Mucosa of rectum (tissue), 2 donors: Measurements from ENCODE around the gene FAM83E.
A peak's percentile ranks its signal among the peaks of the same experiment; 100 is the strongest.

ENCODE experiments used
- H3K27ac ChIP-seq, 2 donors: one replicate each; pipeline ENCODE4 v1.7.0; 2013; ENCODE audit warnings: inconsistent platforms in 2 of 2, low read depth in 2 of 2, low read length in 2 of 2
- H3K27me3 ChIP-seq, 2 donors: one replicate each; pipeline ENCODE4 v1.7.0; 2013; ENCODE audit warnings: low read length in 2 of 2; ENCODE audit not compliant: control insufficient read depth in 2 of 2, insufficient read depth in 2 of 2
- H3K36me3 ChIP-seq, 2 donors: one replicate each; pipeline ENCODE4 v1.7.0; 2013; ENCODE audit warnings: low read length in 2 of 2; ENCODE audit not compliant: control insufficient read depth in 2 of 2, insufficient read depth in 2 of 2
- H3K4me1 ChIP-seq, 2 donors: one replicate each; pipeline ENCODE4 v1.7.0; 2013; ENCODE audit warnings: low read length in 2 of 2, mild to moderate bottlenecking in 1 of 2; ENCODE audit not compliant: control insufficient read depth in 2 of 2, insufficient read depth in 2 of 2
- H3K4me3 ChIP-seq, 2 donors: one replicate each; pipeline ENCODE4 v1.7.0; 2013; ENCODE audit warnings: low read length in 2 of 2
- H3K9ac ChIP-seq, 2 donors: one replicate each; pipeline ENCODE4 v1.7.0; 2013; ENCODE audit warnings: low read length in 2 of 2, low read depth in 1 of 2, mild to moderate bottlenecking in 1 of 2
- H3K9me3 ChIP-seq, 2 donors: one replicate each; pipeline ENCODE4 v1.7.0; 2013; ENCODE audit warnings: low read length in 2 of 2; ENCODE audit not compliant: control insufficient read depth in 2 of 2
- donor health status: healthy.
- donor health status: Normal muscosa, but diverticular disease.

Gene FAM83E

GRCh38 chr19:48619692-48620585 lies 5.1 kb upstream of the FAM83E start:
- peak overlapping the region; percentile 95 to 97 for H3K27ac ChIP-seq
- H3K36me3 ChIP-seq: peaks cover 25 to 26% of the 10 kb centered on the region in 2 donors
- peaks cover 48 to 54% of the 10 kb centered on the region in 2 donors for H3K4me1 ChIP-seq
- peak overlapping the region; percentile 83 to 84 for H3K9ac ChIP-seq
- H3K27me3 ChIP-seq: no peaks in the 10 kb centered on the region
- H3K4me3 ChIP-seq: peak overlapping the region; percentile 89 to 98
- H3K9me3 ChIP-seq: no peaks in the 10 kb centered on the region

DNA sequence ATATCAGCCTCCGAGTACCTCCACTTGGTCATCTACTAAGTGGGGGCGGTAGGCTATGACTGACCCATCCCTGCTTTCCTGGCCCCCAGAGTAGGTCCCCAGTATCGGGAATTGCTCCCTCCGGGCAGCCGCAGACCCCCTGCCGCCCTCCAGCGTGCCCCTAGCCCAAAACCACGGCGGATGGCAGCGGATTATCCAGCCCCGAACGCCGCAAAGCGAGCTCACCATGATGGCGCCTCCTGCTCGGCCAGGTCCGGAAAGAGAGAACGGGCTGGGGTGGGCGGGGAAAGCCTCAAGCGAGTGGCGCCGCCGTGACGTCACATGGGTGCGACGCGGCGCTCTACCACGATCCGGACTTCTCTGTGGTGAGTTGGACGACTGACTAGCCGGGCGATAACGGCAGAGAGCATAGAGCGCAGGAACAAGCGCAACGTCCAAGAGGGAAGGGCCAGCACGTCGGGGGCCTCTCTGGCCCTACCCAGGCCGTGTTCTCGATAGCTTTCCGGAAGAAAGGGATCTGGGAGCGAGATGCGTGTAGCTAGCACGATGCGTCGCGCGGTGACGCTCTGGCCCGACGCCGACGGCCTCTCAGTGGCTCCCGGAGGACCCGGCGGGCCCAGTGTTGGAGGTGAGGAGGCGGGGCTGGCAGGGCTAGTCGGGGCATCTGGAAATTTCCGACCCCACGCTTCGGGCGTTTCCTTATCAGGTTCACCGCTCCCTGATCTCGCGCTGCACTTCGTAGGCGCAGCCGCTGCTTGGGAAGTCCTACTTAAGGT lies 4.2 kb upstream of the FAM83E start, which contains the start of the genes RPL18 and SPHK2:
Gene RPL18 (minus strand): TSS at position 263 of the 776 bp plus-strand sequence. CDS start 35 bp downstream, at position 228.
Gene SPHK2 (plus strand): TSS at position 591 of the 776 bp plus-strand sequence. CDS start 1,009 bp downstream, outside the sequence.
- peak within 1 kb of the TSS; percentile 90 to 98 for H3K4me3 ChIP-seq
- peaks cover 45 to 50% of the 10 kb centered on the region in 2 donors for H3K4me1 ChIP-seq
- peak within 1 kb of the TSS; percentile 93 to 99 for H3K9ac ChIP-seq
- H3K27ac ChIP-seq: peak within 1 kb of the TSS; percentile 95 to 97
- peaks cover 25 to 26% of the 10 kb centered on the region in 2 donors for H3K36me3 ChIP-seq
- H3K27me3 ChIP-seq: no peaks in the 10 kb centered on the region
- no peaks in the 10 kb centered on the region for H3K9me3 ChIP-seq

DNA sequence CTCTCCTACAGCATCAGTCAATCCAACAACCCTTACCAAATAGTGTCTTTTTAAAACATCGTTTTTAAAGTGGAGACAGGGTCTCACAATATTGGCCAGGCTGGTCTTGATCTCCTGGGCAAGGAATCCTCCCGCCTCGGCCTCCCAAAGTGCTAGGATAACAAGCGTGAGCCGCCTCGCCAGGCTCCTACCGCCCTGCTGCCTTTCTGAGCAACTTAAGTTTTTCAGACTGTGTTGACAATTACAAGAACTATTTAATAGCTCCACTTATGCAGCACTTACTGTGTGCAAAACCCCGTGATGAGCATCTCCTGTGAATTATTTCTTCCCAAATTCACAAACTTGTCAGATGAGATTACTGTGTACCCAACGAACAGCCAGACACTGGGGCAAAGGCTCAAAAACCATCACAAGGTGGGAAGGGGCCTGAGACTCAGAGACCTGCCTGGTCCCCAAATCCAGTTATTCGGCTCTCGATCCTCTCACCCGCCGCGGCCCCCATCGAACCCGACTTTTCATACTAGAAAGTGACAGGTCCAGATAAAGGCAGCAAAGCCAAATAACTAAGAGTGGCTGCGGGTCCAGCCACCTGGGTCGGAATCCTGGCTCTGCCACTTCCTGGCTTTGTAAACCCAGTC lies 3.5 kb upstream of the FAM83E start:
- Histone ChIP-seq H3K9ac (peak overlapping the region; percentile 93 to 99), H3K9me3 (no peaks in the 10 kb centered on the region), H3K36me3 (peaks cover 25 to 26% of the 10 kb centered on the region in 2 donors), H3K27ac (peak overlapping the region; percentile 95 to 97), H3K4me3 (peak overlapping the region; percentile 90 to 98), H3K27me3 (no peaks in the 10 kb centered on the region), H3K4me1 (peaks cover 45 to 50% of the 10 kb centered on the region in 2 donors)

DNA sequence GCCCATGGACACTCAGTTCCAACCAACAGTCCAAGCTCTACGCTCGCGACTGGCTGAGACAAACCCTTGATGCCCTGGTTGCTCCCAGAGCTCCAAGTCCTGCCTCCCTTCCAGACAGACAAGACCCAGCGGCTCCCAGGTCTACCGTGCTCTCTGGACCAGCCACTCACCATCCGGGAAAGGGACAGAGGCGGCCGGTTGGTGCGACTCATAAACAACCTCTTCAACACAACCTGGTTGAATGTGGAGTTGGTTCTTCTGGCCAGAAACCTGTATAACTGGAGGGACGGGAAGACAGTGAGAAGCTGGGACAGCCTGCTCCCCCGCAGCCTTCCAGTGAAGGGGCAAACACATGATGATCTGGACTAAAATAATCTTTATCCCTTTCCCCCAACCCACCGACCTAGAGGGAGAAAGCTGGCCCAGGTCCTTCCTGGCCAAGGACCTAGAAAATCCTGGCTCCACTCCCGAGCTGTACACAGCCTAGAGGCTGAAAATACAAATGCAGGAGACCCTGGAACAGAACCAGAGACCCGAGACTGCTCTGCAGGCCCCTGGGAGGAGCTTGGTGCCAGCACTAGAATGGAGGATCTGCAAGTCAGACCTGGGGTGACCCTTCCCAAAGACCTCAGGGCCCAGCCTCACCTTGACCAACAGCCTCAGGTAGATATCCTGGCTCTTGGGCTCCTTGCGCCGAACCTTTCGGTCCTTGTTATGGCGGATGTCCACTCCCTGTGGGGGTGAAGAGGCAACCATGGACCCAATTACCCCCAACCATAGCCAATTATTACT lies 2.5 kb upstream of the FAM83E start:
- Histone ChIP-seq H3K27me3 (no peaks in the 10 kb centered on the region), H3K9ac (peak overlapping the region; percentile 93 to 99), H3K4me1 (peaks cover 43 to 47% of the 10 kb centered on the region in 2 donors), H3K27ac (peak overlapping the region; percentile 95 to 97), H3K9me3 (no peaks in the 10 kb centered on the region), H3K4me3 (peak overlapping the region; percentile 90 to 98), H3K36me3 (peaks cover 25 to 26% of the 10 kb centered on the region in 2 donors)

- Histone ChIP-seq H3K27ac (peak overlapping the region; percentile 95 to 97), H3K4me1 (peaks cover 50 to 53% of the 10 kb centered on the region in 2 donors), H3K9me3 (no peaks in the 10 kb centered on the region), H3K27me3 (no peaks in the 10 kb centered on the region), H3K9ac (peak overlapping the region; percentile 38 to 99), H3K4me3 (peak overlapping the region in 1 of 2 donors; percentile 90), H3K36me3 (peaks cover 25 to 29% of the 10 kb centered on the region in 2 donors)
Measured at GRCh38 chr19:48616491-48617056, 1.7 kb upstream of the FAM83E start.

- peaks cover 25 to 29% of the 10 kb centered on the region in 2 donors for H3K36me3 ChIP-seq
- peak overlapping the region; percentile 95 to 97 for H3K27ac ChIP-seq
- peak overlapping the region; percentile 38 to 99 for H3K9ac ChIP-seq
- H3K27me3 ChIP-seq: no peaks in the 10 kb centered on the region
- H3K9me3 ChIP-seq: no peaks in the 10 kb centered on the region
- H3K4me1 ChIP-seq: peaks cover 50 to 53% of the 10 kb centered on the region in 2 donors
- H3K4me3 ChIP-seq: peak overlapping the region in 1 of 2 donors; percentile 9
Measured at GRCh38 chr19:48616041-48616436, 1.2 kb upstream of the FAM83E start.

DNA sequence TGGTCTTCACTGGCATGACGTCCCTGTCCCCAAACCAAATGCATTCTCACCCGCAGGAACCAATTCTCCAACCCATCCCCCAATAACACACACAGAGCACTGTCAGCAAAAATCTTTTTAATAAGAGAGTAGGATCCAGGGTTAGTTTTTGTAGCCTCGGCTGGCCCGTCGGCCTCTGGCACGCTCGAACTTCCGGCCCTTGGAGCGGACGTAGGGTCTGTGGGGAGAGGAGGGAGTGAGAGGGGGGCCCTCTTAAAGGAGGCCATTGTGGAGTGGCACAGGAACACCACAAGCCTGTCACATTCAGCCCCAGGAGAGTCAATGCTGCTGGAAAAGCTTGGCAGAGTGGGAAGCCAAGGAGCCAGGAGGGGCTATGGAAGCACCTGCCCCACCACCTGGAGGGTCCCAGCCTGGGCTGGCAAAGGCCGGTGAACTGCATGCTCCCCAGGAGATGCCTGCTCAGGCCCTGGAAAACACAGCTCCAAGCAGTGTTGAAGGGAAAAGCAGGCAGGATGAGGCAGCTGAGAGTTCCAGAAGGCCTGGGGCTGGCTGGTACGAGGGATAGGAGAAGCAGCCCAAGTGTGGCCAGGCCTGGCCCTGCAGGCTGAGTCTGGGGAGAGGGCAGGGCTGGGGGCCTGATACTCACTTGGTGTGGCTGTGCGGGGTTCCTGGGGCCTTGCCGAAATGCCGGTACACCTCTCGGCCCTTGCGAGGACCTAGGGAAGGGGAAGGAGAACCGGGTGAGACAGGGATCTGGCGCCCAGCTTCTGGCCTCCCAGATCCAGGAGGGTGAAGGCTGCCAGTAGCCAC lies 560 bp upstream of the FAM83E start:
- H3K36me3 ChIP-seq: peaks cover 27 to 34% of the 10 kb centered on the region in 2 donors
- peak overlapping the region; percentile 95 to 97 for H3K27ac ChIP-seq

DNA sequence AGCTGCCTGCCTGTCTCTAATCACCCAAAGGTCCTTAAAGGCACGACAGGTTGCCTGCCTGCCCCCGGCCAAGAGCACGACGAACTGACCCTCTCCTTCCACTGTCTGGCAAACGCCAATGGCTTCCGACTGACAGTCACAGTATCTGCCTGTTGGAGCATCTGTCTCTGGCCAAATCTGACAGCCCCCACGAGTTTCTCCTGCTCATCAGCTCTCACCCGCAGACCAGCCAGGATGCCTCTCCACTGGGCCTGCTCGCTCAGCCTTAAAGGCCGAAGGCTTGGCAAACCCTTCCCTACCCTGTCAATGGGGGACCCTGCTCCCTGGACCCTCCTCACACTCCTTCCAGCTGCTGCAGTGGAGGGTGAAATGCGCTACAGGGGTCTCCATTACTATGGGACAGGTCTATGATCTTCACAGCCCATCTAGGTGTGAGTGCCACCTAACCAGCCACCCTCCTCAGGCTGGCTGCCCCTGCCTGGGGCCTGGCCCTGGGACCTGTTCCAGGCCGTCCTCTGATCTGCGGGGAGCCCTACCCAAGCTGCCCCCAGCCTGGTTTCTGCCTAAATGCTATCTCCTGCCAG lies 932 bp downstream of the FAM83E start:
- H3K9me3 ChIP-seq: no peaks in the 10 kb centered on the region
- peaks cover 28 to 36% of the 10 kb centered on the region in 2 donors for H3K36me3 ChIP-seq
- no peaks in the 10 kb centered on the region for H3K27me3 ChIP-seq
- H3K9ac ChIP-seq: peak overlapping the region; percentile 95 to 99
- H3K4me3 ChIP-seq: peak overlapping the region; percentile 71 to 81
- H3K4me1 ChIP-seq: peaks cover 46 to 47% of the 10 kb centered on the region in 2 donors
- H3K27ac ChIP-seq: peak overlapping the region; percentile 95 to 97

More for the DNA sequence above, 560 bp upstream of the FAM83E start:
- no peaks in the 10 kb centered on the region for H3K9me3 ChIP-seq
- peak overlapping the region; percentile 77 to 99 for H3K9ac ChIP-seq
- peak overlapping the region in 1 of 2 donors; percentile 41 for H3K4me3 ChIP-seq
- H3K4me1 ChIP-seq: peaks cover 50 to 53% of the 10 kb centered on the region in 2 donors
- no peaks in the 10 kb centered on the region for H3K27me3 ChIP-seq
